HG03108 (cell line): ENCODE measurements around the gene PEX19.
A peak's percentile ranks its signal among the peaks of the same experiment; 100 is the strongest.
"Not testable (repeated sequence)": the region's sequence is repeated elsewhere in the genome, so short reads cannot be mapped to it uniquely, and the experiment has no call there.

Experiments used
- ATAC-seq: cut with Tn5 transposase; IDR thresholded peaks from one replicate; pipeline ENCODE4 v1.9.1; 2021; ENCODE audit warnings: moderate library complexity; ENCODE audit not compliant: unreplicated experiment

The PEX19 gene

GRCh38 chr1:160284782-160285344 lies at the start of gene PEX19:
Gene PEX19 (minus strand): TSS chr1:160285133. CDS start chr1:160285124, 9 bp downstream.
- ATAC-seq = peak; percentile 92

- no peak for ATAC-seq
Measured at GRCh38 chr1:160332516-160332915, 47.6 kb upstream of the PEX19 start.

DNA sequence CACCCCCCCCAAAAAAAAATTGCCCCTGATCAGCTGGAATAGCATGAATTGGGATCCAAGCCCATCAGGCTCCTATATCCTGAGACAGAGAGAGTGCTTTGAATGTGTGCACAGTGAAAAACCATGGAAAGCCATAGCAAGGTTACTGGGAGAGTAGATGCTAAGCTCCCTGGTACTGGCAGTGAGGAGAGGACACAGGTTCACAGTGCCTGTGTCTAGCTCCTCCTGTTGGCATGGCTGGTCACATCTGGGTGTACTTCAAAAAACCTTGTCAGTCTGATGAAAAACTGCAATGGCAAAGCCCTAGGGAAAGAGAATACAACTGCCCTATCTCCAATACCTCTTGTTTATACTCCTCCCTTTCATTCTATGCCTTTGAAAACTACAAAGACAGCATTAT lies 45.2 kb upstream of the PEX19 start:
- ATAC-seq = no peak

DNA sequence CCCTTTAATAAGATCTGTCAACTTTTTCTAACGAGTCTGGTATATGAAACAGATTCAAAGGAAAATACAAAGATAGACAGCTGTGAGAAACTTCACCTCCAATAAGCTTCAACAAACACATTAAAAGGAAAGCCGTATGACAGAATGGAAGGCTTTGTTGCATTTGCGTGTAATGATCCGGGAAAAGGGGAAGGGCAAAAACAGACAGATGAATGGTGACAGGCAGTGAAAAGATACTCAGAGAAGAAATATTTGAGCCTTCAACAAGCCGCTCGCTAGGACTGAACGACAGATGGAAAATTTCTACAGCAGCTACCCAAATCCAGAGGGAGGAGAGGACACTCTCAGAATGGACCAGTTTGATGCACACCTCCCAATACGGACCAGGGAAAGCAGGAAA lies 43.3 kb upstream of the PEX19 start:
- no peak for ATAC-seq

DNA sequence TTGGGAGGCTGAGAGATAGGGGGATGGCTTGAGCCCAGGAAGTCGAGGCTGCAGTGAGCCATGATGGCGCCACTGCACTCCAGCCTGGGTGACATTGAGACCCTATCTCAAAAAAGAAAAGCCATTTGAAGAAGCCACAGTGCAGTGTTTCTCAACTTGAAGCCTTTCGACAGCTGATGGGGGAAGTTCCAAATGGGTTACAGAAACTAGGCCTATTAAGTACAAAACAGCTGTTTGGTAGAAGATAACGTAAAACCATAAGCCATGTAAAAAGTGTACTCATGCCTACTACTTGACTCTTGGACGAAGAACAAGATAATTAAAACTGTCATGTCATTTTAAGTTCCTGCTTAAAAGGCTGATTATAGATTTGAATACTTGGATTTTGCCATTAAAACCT lies 41.5 kb upstream of the PEX19 start:
- no peak for ATAC-seq

- ATAC-seq = no peak
Measured at GRCh38 chr1:160325252-160325651, 40.3 kb upstream of the PEX19 start.

DNA sequence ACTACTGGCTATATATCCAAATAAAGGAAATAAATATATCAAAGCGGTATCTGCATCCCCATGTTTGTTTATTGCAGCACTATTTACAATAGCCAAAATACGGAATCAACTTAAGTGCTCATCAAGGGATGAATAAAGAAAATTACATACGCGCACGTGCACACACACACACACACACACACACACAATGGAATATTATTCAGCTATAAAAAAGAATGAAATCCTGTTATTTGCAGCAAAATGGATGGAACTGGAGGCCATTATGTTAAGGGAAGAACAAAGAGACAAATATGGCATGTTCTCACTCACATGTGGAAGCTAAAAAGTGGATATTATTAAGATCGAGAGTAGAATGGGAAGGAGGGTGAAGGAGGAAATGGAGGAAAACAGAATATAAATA lies 37.9 kb upstream of the PEX19 start:
- no peak for ATAC-seq

DNA sequence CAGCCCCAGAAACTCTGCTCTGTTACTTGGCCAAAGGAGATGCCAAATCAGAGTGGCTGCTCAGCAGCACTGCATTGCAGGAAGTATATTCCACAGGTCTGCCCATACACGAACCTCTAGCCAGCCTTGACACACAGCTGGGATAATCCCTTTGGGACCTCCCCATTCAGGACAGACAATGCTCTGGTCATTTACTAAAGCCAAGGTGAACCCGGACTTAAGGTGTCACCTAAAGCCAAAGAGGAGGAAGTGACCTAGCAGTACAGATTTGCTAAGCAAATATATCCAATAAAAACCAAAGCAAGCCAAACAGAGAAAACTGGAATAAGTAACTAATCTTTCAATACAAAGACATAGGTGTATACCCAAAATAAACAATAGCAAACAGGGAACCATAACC lies 30.4 kb upstream of the PEX19 start:
- no peak for ATAC-seq

DNA sequence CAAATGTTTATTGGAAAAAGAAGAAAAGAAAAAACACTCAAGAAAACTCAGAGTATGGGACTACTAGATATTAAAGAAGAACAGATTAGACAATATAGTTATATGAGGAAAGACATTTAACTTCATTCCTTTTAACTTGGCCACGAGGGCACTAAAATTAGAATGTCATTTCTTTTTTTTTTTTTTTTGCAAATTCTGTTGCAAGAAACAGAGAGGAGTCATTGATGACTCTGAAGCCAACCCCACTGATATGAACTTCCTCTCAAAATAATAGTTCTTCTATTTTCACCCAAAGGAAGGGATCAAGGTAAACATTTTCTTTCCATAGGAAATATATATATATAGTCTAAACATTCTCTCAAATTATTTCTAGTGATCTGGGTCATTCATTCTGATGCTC lies 24.6 kb upstream of the PEX19 start:
- no peak for ATAC-seq

DNA sequence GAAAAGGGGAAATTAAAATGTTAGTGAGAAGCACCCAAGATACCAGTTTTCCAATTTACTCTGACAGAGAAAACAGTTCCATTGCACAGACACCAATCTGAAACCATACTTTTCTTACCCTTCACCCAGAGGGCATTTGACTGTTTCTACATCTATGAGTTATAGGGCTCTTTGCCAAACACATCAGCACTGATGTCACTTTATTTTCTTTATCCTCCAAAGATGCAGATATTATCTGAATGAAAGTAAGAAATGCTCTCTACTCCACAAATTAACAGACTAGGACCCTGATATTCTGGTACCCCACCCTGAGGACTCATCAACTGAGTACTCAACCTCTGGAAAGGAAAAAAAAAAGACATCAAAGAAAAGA lies 24.2 kb upstream of the PEX19 start:
- no peak for ATAC-seq

DNA sequence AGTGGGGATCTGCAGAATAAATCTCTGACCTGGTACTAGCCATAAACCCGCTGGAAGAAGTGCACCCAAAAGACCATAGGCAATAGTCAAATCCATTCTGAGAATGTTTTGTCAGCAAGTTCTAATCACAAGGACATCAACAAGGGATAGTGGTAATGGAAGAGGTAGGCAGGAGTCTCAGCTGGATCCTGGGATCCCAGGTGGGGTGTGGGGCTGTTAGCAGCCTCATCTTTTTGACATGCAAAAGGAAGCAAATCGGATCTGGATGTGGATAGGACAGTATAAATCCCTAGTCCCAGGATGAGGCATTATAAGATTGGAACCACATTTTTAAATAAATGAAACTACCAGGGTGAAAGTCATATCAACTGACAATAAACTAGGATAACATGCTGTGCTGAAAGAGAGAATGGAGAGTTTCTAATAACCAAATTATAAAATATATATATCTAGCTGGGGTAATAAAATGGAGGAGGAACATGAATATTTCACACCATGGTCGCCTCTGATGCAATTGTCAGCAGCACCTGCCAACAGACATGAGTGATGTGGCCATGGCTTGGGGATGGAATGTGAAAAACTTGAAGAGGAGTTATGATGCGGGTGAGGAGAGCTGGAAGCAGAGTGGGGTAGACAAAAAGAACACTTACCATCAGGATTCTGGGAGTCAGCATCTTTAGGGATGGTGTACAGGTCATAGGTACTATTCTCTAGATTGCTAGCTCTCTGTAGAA lies 23.7 kb upstream of the PEX19 start:
- no peak for ATAC-seq

GRCh38 chr1:160307118-160307791 lies 22.3 kb upstream of the PEX19 start:
- ATAC-seq = no peak

DNA sequence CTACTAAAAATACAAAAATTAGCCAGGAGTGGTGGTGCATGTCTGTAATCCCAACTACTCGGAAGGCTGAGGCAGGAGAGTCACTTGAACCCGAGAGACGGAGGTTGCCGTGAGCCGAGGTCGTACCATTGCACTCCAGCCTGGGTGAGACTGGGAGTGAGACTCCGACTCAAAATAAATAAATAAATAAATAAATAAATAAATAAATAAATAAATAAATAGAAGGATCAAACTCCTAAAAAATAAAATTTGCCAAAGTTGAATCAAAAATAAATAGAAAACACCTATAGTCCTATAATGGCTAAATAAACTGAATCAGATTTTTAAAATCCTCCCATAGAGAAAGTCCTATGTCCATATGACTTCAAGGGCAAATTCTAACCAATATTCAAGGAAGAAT lies 15.2 kb upstream of the PEX19 start:
- no peak for ATAC-seq

GRCh38 chr1:160296036-160296435 lies 11.1 kb upstream of the PEX19 start:
- ATAC-seq = no peak

DNA sequence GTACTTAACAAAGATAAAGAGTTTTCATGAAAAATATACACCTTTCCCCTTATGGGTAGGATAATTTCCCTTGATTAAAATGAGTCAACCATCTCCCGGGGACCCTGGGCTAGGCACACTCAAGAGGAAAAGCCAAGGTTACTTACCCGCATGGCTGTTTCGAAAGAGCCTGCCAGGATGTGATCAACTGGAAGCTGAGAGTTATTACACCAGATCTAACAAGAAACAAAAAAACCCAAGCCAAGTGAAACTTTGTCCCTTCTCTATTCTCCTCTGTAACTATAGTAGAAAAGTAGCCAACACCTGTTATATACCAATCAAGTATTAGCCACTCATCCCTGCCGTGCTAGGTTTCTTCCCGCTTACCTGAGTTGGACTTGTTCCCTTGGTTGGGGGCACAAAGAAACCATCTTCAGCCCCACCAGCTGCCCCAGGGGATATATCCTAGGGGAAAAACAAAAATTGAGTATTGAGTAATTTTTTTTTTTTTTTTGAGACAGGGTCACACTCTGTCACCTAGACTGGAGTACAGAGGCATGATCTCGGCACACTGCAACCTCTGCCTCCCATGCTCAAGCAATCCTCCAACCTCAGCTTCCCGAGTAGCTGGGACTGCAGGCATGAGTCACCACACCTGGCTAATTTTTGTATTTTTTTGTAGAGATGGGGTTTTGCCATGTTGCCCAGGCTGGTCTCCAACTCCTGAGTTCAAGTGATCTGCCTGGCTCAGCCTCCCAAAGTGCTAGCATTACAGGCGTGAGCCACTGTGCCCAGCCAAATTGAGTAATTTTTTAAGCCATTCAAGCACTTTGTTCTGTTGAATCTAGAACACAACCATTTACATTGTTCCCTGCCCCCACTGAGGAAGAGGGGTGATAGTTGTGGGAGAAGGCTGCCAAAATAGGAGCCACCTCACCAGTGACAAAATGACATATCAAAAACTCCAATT lies 8.4 kb upstream of the PEX19 start:
- no peak for ATAC-seq

DNA sequence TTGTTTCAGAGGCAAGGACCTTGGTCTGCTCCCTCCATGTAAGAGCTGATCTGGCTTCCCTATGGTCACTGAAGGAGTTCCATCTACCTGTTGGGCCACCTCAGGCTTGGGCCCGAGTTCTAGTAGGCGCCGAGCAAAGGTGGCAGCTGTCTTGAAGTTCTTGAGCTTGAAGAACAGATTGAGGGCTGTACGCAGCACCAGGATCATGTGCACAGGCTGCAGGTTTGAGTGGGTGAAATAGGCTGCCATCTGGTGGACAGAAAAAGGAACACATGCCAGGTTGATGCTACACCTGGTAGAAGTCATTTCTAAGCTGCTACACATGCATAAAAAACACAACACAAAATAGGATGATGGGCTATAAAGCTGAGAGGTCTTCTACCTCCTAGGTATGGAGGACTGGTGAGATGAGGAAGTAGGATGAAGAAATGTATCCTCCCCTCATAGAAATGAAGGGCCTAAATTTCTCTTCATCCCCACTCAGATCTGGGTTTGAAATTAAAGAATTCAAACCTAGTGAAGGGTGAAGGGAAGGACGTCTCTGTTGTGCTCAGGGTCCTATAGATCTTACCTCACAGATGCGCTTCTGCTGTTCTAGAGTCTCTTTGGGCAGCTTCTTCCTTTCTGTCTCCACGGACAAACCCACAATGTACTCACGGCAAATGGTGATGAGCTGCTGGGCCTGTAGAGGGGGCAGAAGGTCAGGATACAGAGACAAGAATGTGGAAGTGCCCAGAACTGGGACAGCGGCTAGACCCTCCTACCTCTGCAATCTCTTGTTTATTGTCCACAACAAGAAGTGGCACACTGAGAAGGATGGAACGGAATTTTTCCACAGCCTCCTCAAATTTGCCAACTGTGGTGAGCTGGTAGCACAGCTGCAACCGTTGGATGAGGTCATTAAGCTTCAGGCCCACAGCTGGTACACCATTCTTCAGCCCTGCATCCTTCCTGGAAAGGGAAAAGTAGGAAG lies 6.6 kb upstream of the PEX19 start:
- no peak for ATAC-seq

GRCh38 chr1:160287769-160288168 lies 2.8 kb upstream of the PEX19 start:
- ATAC-seq = not testable (repeated sequence)

GRCh38 chr1:160285506-160285905 lies 573 bp upstream of the PEX19 start:
- no peak for ATAC-seq

DNA sequence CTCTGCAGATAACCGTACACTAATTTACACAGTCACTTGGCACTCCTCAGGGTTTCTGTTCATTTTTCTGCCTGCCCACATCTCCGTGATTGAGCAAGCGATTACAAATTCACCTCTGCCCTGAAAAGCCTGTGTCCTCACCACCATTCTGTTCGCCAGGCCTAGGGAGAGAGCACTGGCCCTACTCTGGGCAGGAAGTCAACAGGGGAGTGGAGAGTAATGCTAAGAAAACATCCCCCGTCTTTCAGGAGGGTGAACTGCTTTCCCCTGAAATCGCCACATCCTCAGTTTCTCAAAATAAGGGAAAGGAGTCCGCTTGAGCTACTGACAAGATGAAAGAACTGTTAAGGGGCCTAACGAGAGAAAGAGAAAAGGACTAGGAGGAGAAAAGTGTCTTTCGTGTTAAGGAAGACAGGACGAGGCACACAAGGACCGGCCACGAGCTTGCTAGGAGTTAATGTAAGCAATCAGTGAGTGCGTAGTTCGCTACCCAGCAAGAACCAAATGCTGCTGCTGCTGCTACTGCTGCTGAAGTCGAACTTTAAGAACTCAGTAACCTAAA lies 632 bp downstream of the PEX19 start:
- ATAC-seq = no peak

- ATAC-seq = no peak
Measured at GRCh38 chr1:160282807-160283206, 2.1 kb downstream of the PEX19 start.
